Endothelial cell of umbilical vein (primary cell): ENCODE results near the gene FAM118A. TPM values are rescaled to one million over a fixed set of nuclear protein-coding genes. Genes with fewer than 3 reads are reported as not detected.

Experiments
- BruUV-seq: library from RNA; stranded (reverse); fragments of 400-500 nt; replicated peaks from 2 replicates; lab custom pipeline; 2021; lab: Mats Ljungman, UMichigan
- CTCF ChIA-PET: fragments of 300-600, 350-600 bp; sonication (Branson Sonifier 250); formaldehyde crosslinking; loops from one replicate; lab custom pipeline; 2021; ENCODE audit warnings: antibody characterized with exemption, inconsistent platforms; lab: Charles Lee
- POLR2A ChIA-PET: fragments of 300-600, 350-600 bp; sonication (Branson Sonifier 250); formaldehyde crosslinking; loops from one replicate; lab custom pipeline; 2021; ENCODE audit warnings: antibody characterized with exemption, inconsistent platforms; lab: Charles Lee
- DNase-seq: peaks from one replicate; pipeline ENCODE4 v3.0.0-alpha.2; 2011; ENCODE audit warnings: low read depth, low spot score
- FAIRE-seq: peaks from 2 replicates; lab custom pipeline; 2011; peaks lifted over from hg19 to GRCh38; lab: Jason Lieb, UNC
- H2AFZ ChIP-seq: 2 replicates; pipeline ENCODE4 v1.6.0; 2012; ENCODE audit warnings: low read depth, low read length, control low read depth, inconsistent platforms
- H3K27ac ChIP-seq: 2 replicates; pipeline ENCODE4 v1.5.1; 2011; ENCODE audit warnings: low read depth, mild to moderate bottlenecking, control low read depth, low read length, moderate library complexity; ENCODE audit not compliant: insufficient read depth
- H3K27me3 ChIP-seq, 2 experiments: 2 replicates each; pipeline versions ENCODE4 v1.6.0 to v1.6.1; 2011; ENCODE audit warnings: low read length in 2 of 2, mixed read lengths in 1 of 2; ENCODE audit not compliant: control insufficient read depth in 2 of 2, insufficient read depth in 2 of 2
- H3K36me3 ChIP-seq, 2 experiments: 2 replicates in 1 of 2; 3 replicates in 1 of 2; pipeline ENCODE4 v1.5.1; 2011; ENCODE audit warnings: low read length in 2 of 2, mild to moderate bottlenecking in 1 of 2, moderate library complexity in 1 of 2; ENCODE audit not compliant: control insufficient read depth in 2 of 2, insufficient read depth in 2 of 2; ENCODE audit errors: extremely low read depth in 1 of 2
- H3K4me1 ChIP-seq: 3 replicates; pipeline ENCODE4 v1.5.1; 2011; ENCODE audit warnings: mild to moderate bottlenecking, low read length; ENCODE audit not compliant: control insufficient read depth, insufficient read depth; ENCODE audit errors: extremely low read depth
- H3K4me2 ChIP-seq: 2 replicates; pipeline ENCODE4 v1.6.1; 2011; ENCODE audit warnings: low read length, control low read depth, mixed read lengths; ENCODE audit not compliant: insufficient read depth
- H3K4me3 ChIP-seq, 3 experiments: fragments of 200-600 bp in 1 of 3; sonication (generic), shearing (Covaris generic) in 1 of 3; replicated peaks in 1 of 3; 2 replicates each; pipeline ENCODE4 v1.5.1; 2011 to 2016; ENCODE audit warnings: control low read depth in 3 of 3, low read length in 3 of 3, mild to moderate bottlenecking in 2 of 3, inconsistent platforms in 1 of 3, low read depth in 1 of 3, moderate library complexity in 1 of 3; ENCODE audit not compliant: insufficient read depth in 1 of 3
- H3K79me2 ChIP-seq: 2 replicates; pipeline ENCODE4 v1.6.0; 2012; ENCODE audit warnings: low read length, inconsistent platforms; ENCODE audit not compliant: control insufficient read depth, insufficient read depth
- H3K9ac ChIP-seq: replicated peaks from 2 replicates; pipeline ENCODE3; 2011; ENCODE audit warnings: low read length, control low read depth; ENCODE audit not compliant: insufficient read depth; ENCODE audit errors: extremely low read depth
- H3K9me1 ChIP-seq: replicated peaks from 3 replicates; pipeline ENCODE4 v1.6.0; 2011; ENCODE audit warnings: mild to moderate bottlenecking, low read length; ENCODE audit not compliant: control insufficient read depth, insufficient read depth; ENCODE audit errors: extremely low read depth
- H3K9me3 ChIP-seq: replicated peaks from 2 replicates; pipeline ENCODE4 v1.5.1; 2012; ENCODE audit warnings: low read length, inconsistent platforms; ENCODE audit not compliant: control insufficient read depth, insufficient read depth
- H4K20me1 ChIP-seq: replicated peaks from 2 replicates; pipeline ENCODE3; 2011; ENCODE audit warnings: mild to moderate bottlenecking, low read length; ENCODE audit not compliant: control insufficient read depth, insufficient read depth; ENCODE audit errors: extremely low read depth
- CTCF ChIP-seq, 2 donors: IDR thresholded peaks; 1 replicate in 1 of 2; 2 replicates in 1 of 2; pipeline ENCODE4 v1.5.1; 2011; ENCODE audit warnings: low read length in 2 of 2, mild to moderate bottlenecking in 2 of 2, moderate library complexity in 2 of 2, control low read depth in 1 of 2, inconsistent platforms in 1 of 2, low read depth in 1 of 2; ENCODE audit not compliant: insufficient read depth in 1 of 2; ENCODE audit errors: extremely low read depth in 1 of 2
- EZH2 ChIP-seq: IDR thresholded peaks from 2 replicates; pipeline ENCODE4 v1.6.1; 2012; ENCODE audit warnings: borderline replicate concordance, low read depth, mild to moderate bottlenecking, moderate library complexity, low read length, inconsistent platforms; ENCODE audit not compliant: severe bottlenecking
- FOS ChIP-seq: IDR thresholded peaks from 2 replicates; pipeline ENCODE4 v1.6.1; 2011; ENCODE audit warnings: mild to moderate bottlenecking, low read length, moderate library complexity, borderline replicate concordance; ENCODE audit not compliant: insufficient read depth
- GATA2 ChIP-seq: IDR thresholded peaks from 2 replicates; pipeline ENCODE4 v1.7.0; 2011; ENCODE audit warnings: low read depth, mild to moderate bottlenecking, moderate library complexity, mixed read lengths, low read length; ENCODE audit not compliant: insufficient read length, insufficient read depth
- JUN ChIP-seq: IDR thresholded peaks from 2 replicates; pipeline ENCODE4 v1.6.1; 2011; ENCODE audit warnings: borderline replicate concordance, low read depth; ENCODE audit not compliant: insufficient read length, insufficient read depth
- MAX ChIP-seq: IDR thresholded peaks from 2 replicates; pipeline ENCODE4 v1.6.1; 2011; ENCODE audit not compliant: insufficient read depth, insufficient read length
- MYC ChIP-seq: IDR thresholded peaks from one replicate; pipeline ENCODE4 v1.6.1; 2011; ENCODE audit warnings: mild to moderate bottlenecking, low read depth, low read length
- POLR2A ChIP-seq: IDR thresholded peaks from 2 replicates; pipeline ENCODE4 v1.6.1; 2012; ENCODE audit warnings: low read depth, mild to moderate bottlenecking, control low read depth, low read length
- POLR2AphosphoS5 ChIP-seq: IDR thresholded peaks from 2 replicates; pipeline ENCODE4 v1.6.1; 2012; ENCODE audit warnings: low read depth, mild to moderate bottlenecking, control low read depth, low read length, moderate library complexity; ENCODE audit not compliant: insufficient read depth
- dilution Hi-C: fragments of 300-500 bp; cut with MboI; formaldehyde crosslinking; loops from one replicate; pipeline ENCODE4 v1.15.0; 2019; ENCODE audit warnings: low sequenced_read_pairs; ENCODE audit not compliant: extremely low pct_ligation_motif_present
- intact Hi-C: fragments of 100-400 bp; cut with micrococcal nuclease; formaldehyde crosslinking; loops from one replicate; pipeline ENCODE4 v1.10.0; 2022
- polyA plus RNA-seq, 4 experiments: library from polyadenylated mRNA; depleted of rRNA in 3 of 4; stranded (reverse) in 3 of 4; unstranded in 1 of 4; fragments of >200 nt; gene quantifications; 2 replicates each; pipeline versions ENCODE4 v1.2.1 to v1.2.3, GENCODE V29; 2011 to 2012; ENCODE audit warnings: missing spikeins in 1 of 4
- total RNA-seq: library from RNA; stranded (reverse); gene quantifications from 2 replicates; pipeline ENCODE4 v1.2.3, GENCODE V29; 2021

The FAM118A gene
- total and polyA plus RNA-seq, 2 donors (not counting 3 experiments of a cell fraction or from before 2014, with no cell fraction given): 20.2 to 25.6 TPM

- H3K4me1 ChIP-seq: peaks cover 1% of the 10 kb centered on the region
- DNase-seq: peak; percentile 61
- no peaks in the 10 kb centered on the region for H3K9me1 ChIP-seq
- H3K36me3 ChIP-seq: no peaks in the 10 kb centered on the region
- no peak overlapping the region for H3K27ac ChIP-seq
- peaks cover 0 to 7% of the 10 kb centered on the region in 2 experiments for H3K27me3 ChIP-seq
- CTCF ChIA-PET: interaction anchor here (0.6 to 2.2 kb wide), 12 partner anchors 17 to 162 kb away, joined by 3 to 9 read pairs (median 4); no protein-coding TSS in a partner anchor
- peak; percentile 67 for FAIRE-seq
- BruUV-seq: no TSS peak
- no peak overlapping the region for H3K4me2 ChIP-seq
- peak; percentile 93 for TF ChIP-seq MYC
- TF ChIP-seq FOS: no peak
- TF ChIP-seq POLR2A: no peak
- peak; percentile 96 for TF ChIP-seq MAX
- TF ChIP-seq JUN: no peak
- no peak for TF ChIP-seq POLR2AphosphoS5
- no peak for TF ChIP-seq GATA2
- TF ChIP-seq EZH2: no peak
- TF ChIP-seq CTCF (IDR thresholded peaks at IDR 0.05; ENCODE audit: extremely low read depth in 1 of 2, insufficient read depth in 1 of 2, low read depth in 1 of 2, low read length in 2 of 2): peak; percentile 78 to 88
- no peak overlapping the region for H3K9ac ChIP-seq
- intact Hi-C loops (loop anchor here (1.0 to 5.0 kb wide), 8 partner anchors 17 to 443 kb away; partner anchors contain the start of gene NUP50), dilution Hi-C loops (no loop called here)
- POLR2A ChIA-PET: no interaction called here
- H4K20me1 ChIP-seq: no peaks in the 10 kb centered on the region
- no peaks in the 10 kb centered on the region for H3K9me3 ChIP-seq
- peak overlapping the region; percentile 55 for H2AFZ ChIP-seq
- H3K4me3 ChIP-seq: no peak overlapping the region
- H3K79me2 ChIP-seq: no peaks in the 10 kb centered on the region
These were observed 46.1 kb upstream of the FAM118A start for GRCh38 chr22:45263463-45264269.
